ENCODE measurements around the gene FCGR2B. TPM values are rescaled to one million over a fixed set of nuclear protein-coding genes. Genes with fewer than 3 reads are reported as not detected.

The FCGR2B gene
- total RNA-seq, 2 donors from 2014 or later = 0.83 to 7.1 TPM

- Mint-ChIP-seq H3K36me3 (no peaks in the 10 kb centered on the region), H3K27ac (no peak overlapping the region), H3K27me3 (peaks cover 0 to 2% of the 10 kb centered on the region in 2 donors), H3K9me3 (no peaks in the 10 kb centered on the region), H3K4me1 (ENCODE audit: low read depth in 2 of 2) (peaks cover 7 to 9% of the 10 kb centered on the region in 2 donors), H3K4me3 (no peak overlapping the region)
- ATAC-seq (no peak), DNase-seq (ENCODE audit: low spot score) (no peak)
Measured at GRCh38 chr1:161702250-161702649, 39.3 kb downstream of the FCGR2B start.

- no peak for DNase-seq (ENCODE audit: low spot score)
- ATAC-seq = no peak
- Mint-ChIP-seq H3K4me3 (no peak overlapping the region), H3K9me3 (no peaks in the 10 kb centered on the region), H3K4me1 (ENCODE audit: low read depth in 2 of 2) (peaks cover 0 to 5% of the 10 kb centered on the region in 2 donors), H3K36me3 (no peaks in the 10 kb centered on the region), H3K27ac (no peak overlapping the region), H3K27me3 (peaks cover 7% of the 10 kb centered on the region in 2 donors)
Measured at GRCh38 chr1:161705537-161705936, 42.6 kb downstream of the FCGR2B start.

- no peaks in the 10 kb centered on the region for H3K9me3 Mint-ChIP-seq
- no peaks in the 10 kb centered on the region for H3K36me3 Mint-ChIP-seq
- no peak for DNase-seq (ENCODE audit: low spot score)
- no peak overlapping the region for H3K4me3 Mint-ChIP-seq
- peaks cover 7% of the 10 kb centered on the region in 2 donors for H3K27me3 Mint-ChIP-seq
- peaks cover 0 to 5% of the 10 kb centered on the region in 2 donors for H3K4me1 Mint-ChIP-seq (ENCODE audit: low read depth in 2 of 2)
- ATAC-seq = no peak
- no peak overlapping the region for H3K27ac Mint-ChIP-seq
Measured at GRCh38 chr1:161706113-161706481, 43.2 kb downstream of the FCGR2B start.

GRCh38 chr1:161706482-161707347, 43.8 kb downstream of the FCGR2B start, which contains the start of gene FCRLA:
Gene FCRLA (plus strand): TSS chr1:161707229. CDS start chr1:161707265, 36 bp downstream.
- H3K4me3 Mint-ChIP-seq = no peak within 1 kb of the TSS
- H3K9me3 Mint-ChIP-seq = no peaks in the 10 kb centered on the region
- no peak within 1 kb of the TSS for H3K27ac Mint-ChIP-seq
- peaks cover 7% of the 10 kb centered on the region in 2 donors for H3K27me3 Mint-ChIP-seq
- peaks cover 0 to 5% of the 10 kb centered on the region in 2 donors for H3K4me1 Mint-ChIP-seq (ENCODE audit: low read depth in 2 of 2)
- DNase-seq (ENCODE audit: low spot score) (no peak), ATAC-seq (no peak)
- H3K36me3 Mint-ChIP-seq = no peaks in the 10 kb centered on the region

- H3K9me3 Mint-ChIP-seq = no peaks in the 10 kb centered on the region
- H3K36me3 Mint-ChIP-seq = no peaks in the 10 kb centered on the region
- no peak overlapping the region for H3K27ac Mint-ChIP-seq
- peaks cover 0 to 5% of the 10 kb centered on the region in 2 donors for H3K4me1 Mint-ChIP-seq (ENCODE audit: low read depth in 2 of 2)
- no peak overlapping the region for H3K4me3 Mint-ChIP-seq
- ATAC-seq = no peak
- DNase-seq (ENCODE audit: low spot score) = no peak
- peaks cover 4 to 7% of the 10 kb centered on the region in 2 donors for H3K27me3 Mint-ChIP-seq
Measured at GRCh38 chr1:161707503-161707902, 44.6 kb downstream of the FCGR2B start.

- Mint-ChIP-seq H3K27ac (no peak overlapping the region), H3K9me3 (no peaks in the 10 kb centered on the region), H3K36me3 (no peaks in the 10 kb centered on the region), H3K27me3 (peaks cover 4 to 7% of the 10 kb centered on the region in 2 donors), H3K4me3 (no peak overlapping the region), H3K4me1 (ENCODE audit: low read depth in 2 of 2) (peaks cover 0 to 5% of the 10 kb centered on the region in 2 donors)
- no peak for ATAC-seq
- DNase-seq (ENCODE audit: low spot score) = no peak
Measured at GRCh38 chr1:161709373-161709772, 46.4 kb downstream of the FCGR2B start.

- Mint-ChIP-seq H3K36me3 (no peaks in the 10 kb centered on the region), H3K9me3 (no peaks in the 10 kb centered on the region), H3K4me3 (no peak overlapping the region), H3K4me1 (ENCODE audit: low read depth in 2 of 2) (peaks cover 0 to 5% of the 10 kb centered on the region in 2 donors), H3K27me3 (peaks cover 6 to 7% of the 10 kb centered on the region in 2 donors), H3K27ac (no peak overlapping the region)
- no peak for ATAC-seq
- DNase-seq (ENCODE audit: low spot score) = no peak
Measured at GRCh38 chr1:161710560-161710959, 47.6 kb downstream of the FCGR2B start.

- DNase-seq (ENCODE audit: low spot score) = no peak
- Mint-ChIP-seq H3K27me3 (peaks cover 0 to 6% of the 10 kb centered on the region in 2 donors), H3K4me3 (no peak overlapping the region), H3K4me1 (ENCODE audit: low read depth in 2 of 2) (peaks cover 20 to 23% of the 10 kb centered on the region in 2 donors), H3K9me3 (no peaks in the 10 kb centered on the region), H3K27ac (peak overlapping the region in 1 of 2 donors; percentile 2), H3K36me3 (no peaks in the 10 kb centered on the region)
- no peak for ATAC-seq
Measured at GRCh38 chr1:161718559-161719324, 55.8 kb downstream of the FCGR2B start.

- H3K27ac Mint-ChIP-seq = no peak overlapping the region
- no peak for ATAC-seq
Measured at GRCh38 chr1:161719325-161719611, 56.3 kb downstream of the FCGR2B start.

GRCh38 chr1:161720422-161720821, 57.5 kb downstream of the FCGR2B start:
- H3K27ac Mint-ChIP-seq = no peak overlapping the region
- peaks cover 0 to 5% of the 10 kb centered on the region in 2 donors for H3K27me3 Mint-ChIP-seq
- no peaks in the 10 kb centered on the region for H3K36me3 Mint-ChIP-seq
- no peak for ATAC-seq
- no peak for DNase-seq (ENCODE audit: low spot score)
- no peaks in the 10 kb centered on the region for H3K9me3 Mint-ChIP-seq
- no peak overlapping the region for H3K4me3 Mint-ChIP-seq
- peaks cover 29 to 36% of the 10 kb centered on the region in 2 donors for H3K4me1 Mint-ChIP-seq (ENCODE audit: low read depth in 2 of 2)

More at GRCh38 chr1:161719325-161719611, 56.3 kb downstream of the FCGR2B start:
- H3K9me3 Mint-ChIP-seq = no peaks in the 10 kb centered on the region
- peaks cover 20 to 27% of the 10 kb centered on the region in 2 donors for H3K4me1 Mint-ChIP-seq (ENCODE audit: low read depth in 2 of 2)
- no peak for DNase-seq (ENCODE audit: low spot score)
- no peaks in the 10 kb centered on the region for H3K36me3 Mint-ChIP-seq
- H3K27me3 Mint-ChIP-seq = peaks cover 0 to 6% of the 10 kb centered on the region in 2 donors
- no peak overlapping the region for H3K4me3 Mint-ChIP-seq

GRCh38 chr1:161720956-161721737, 58.2 kb downstream of the FCGR2B start, which contains the start of gene FCRLB:
Gene FCRLB (plus strand): TSS chr1:161721544. CDS start chr1:161722673, 1,129 bp downstream.
- Mint-ChIP-seq H3K4me3 (no peak within 1 kb of the TSS), H3K4me1 (ENCODE audit: low read depth in 2 of 2) (peaks cover 36 to 43% of the 10 kb centered on the region in 2 donors), H3K9me3 (no peaks in the 10 kb centered on the region), H3K27ac (peak within 1 kb of the TSS; percentile 9 to 34), H3K27me3 (peaks cover 0 to 4% of the 10 kb centered on the region in 2 donors), H3K36me3 (no peaks in the 10 kb centered on the region)
- DNase-seq (ENCODE audit: low spot score) = no peak
- ATAC-seq = no peak

GRCh38 chr1:161721738-161722343, 58.9 kb downstream of the FCGR2B start:
- Mint-ChIP-seq H3K36me3 (no peaks in the 10 kb centered on the region), H3K9me3 (no peaks in the 10 kb centered on the region), H3K4me3 (no peak overlapping the region), H3K27me3 (peaks cover 0 to 4% of the 10 kb centered on the region in 2 donors), H3K4me1 (ENCODE audit: low read depth in 2 of 2) (peaks cover 38 to 49% of the 10 kb centered on the region in 2 donors), H3K27ac (peak overlapping the region in 1 of 2 donors; percentile 34)
- DNase-seq (ENCODE audit: low spot score) = no peak
- ATAC-seq = peak in 1 of 2 donors; percentile 41

- Mint-ChIP-seq H3K4me3 (no peak overlapping the region), H3K27me3 (peaks cover 0 to 2% of the 10 kb centered on the region in 2 donors)
Measured at GRCh38 chr1:161722406-161722805, 59.5 kb downstream of the FCGR2B start.

More at GRCh38 chr1:161722406-161722805, 59.5 kb downstream of the FCGR2B start:
- Mint-ChIP-seq H3K4me1 (ENCODE audit: low read depth in 2 of 2) (peaks cover 39 to 49% of the 10 kb centered on the region in 2 donors), H3K27ac (no peak overlapping the region), H3K36me3 (no peaks in the 10 kb centered on the region), H3K9me3 (no peaks in the 10 kb centered on the region)
- no peak for DNase-seq (ENCODE audit: low spot score)
- no peak for ATAC-seq
